Left ventricle myocardium inferior (tissue), 1 donor: ENCODE measurements around the gene SLC31A1. TPM values are rescaled to one million over a fixed set of nuclear protein-coding genes. Genes with fewer than 3 reads are reported as not detected.

Experiments used
- DNase-seq: peaks from one replicate; pipeline ENCODE4 v3.0.0-alpha.2; 2020
- H3K27ac ChIP-seq: fragments of 200-600 bp; replicated peaks from 2 replicates; pipeline ENCODE4 v1.8.0; 2021
- H3K27me3 ChIP-seq: fragments of 200-600 bp; 2 replicates; pipeline ENCODE4 v1.8.0; 2021; ENCODE audit warnings: low read depth
- H3K36me3 ChIP-seq: fragments of 200-600 bp; 2 replicates; pipeline ENCODE4 v1.8.0; 2021
- H3K4me1 ChIP-seq: fragments of 200-600 bp; 2 replicates; pipeline ENCODE4 v1.8.0; 2021
- H3K4me3 ChIP-seq: fragments of 200-600 bp; 2 replicates; pipeline ENCODE4 v1.8.0; 2021; ENCODE audit warnings: mild to moderate bottlenecking, moderate library complexity
- H3K9me3 ChIP-seq: fragments of 200-600 bp; replicated peaks from 2 replicates; pipeline ENCODE4 v1.8.0; 2021
- CTCF ChIP-seq: fragments of 200-600 bp; IDR thresholded peaks from 2 replicates; pipeline ENCODE4 v1.8.0; 2021; ENCODE audit warnings: antibody characterized with exemption, mild to moderate bottlenecking, borderline replicate concordance
- intact Hi-C: fragments of 100-400 bp; cut with micrococcal nuclease; formaldehyde crosslinking; loops from one replicate; pipeline ENCODE4 v1.11.0; 2022
- total RNA-seq: library from RNA; stranded (reverse); fragmentation: NEBNext Ultra II Directional; extraction: Animal tissue kit (Norgen Biotek cat#: 25700); gene quantifications from one replicate; pipeline ENCODE4 v1.2.1, GENCODE V29; 2021
- donor health status: DM: no; HTN: yes; CAD: no; lungs with severe emphysema.

SLC31A1 gene
- total RNA-seq, 1 donor from 2014 or later, result 12.6 TPM

- TF ChIP-seq CTCF, result no peak
- Histone ChIP-seq H3K36me3 (no peaks in the 10 kb centered on the region), H3K27me3 (no peaks in the 10 kb centered on the region), H3K4me3 (no peak overlapping the region), H3K27ac (no peak overlapping the region), H3K9me3 (no peaks in the 10 kb centered on the region), H3K4me1 (no peaks in the 10 kb centered on the region)
- intact Hi-C loops, result no loop called here
- DNase-seq, result no peak
Observed at GRCh38 chr9:113298924-113299770, 77.8 kb downstream of the SLC31A1 start.

- Histone ChIP-seq H3K4me1 (no peaks in the 10 kb centered on the region), H3K27me3 (no peaks in the 10 kb centered on the region), H3K36me3 (no peaks in the 10 kb centered on the region), H3K27ac (no peak overlapping the region), H3K9me3 (no peaks in the 10 kb centered on the region), H3K4me3 (no peak overlapping the region)
- intact Hi-C loops, result no loop called here
- TF ChIP-seq CTCF, result no peak
- no peak for DNase-seq
Observed at GRCh38 chr9:113299800-113300292, 78.5 kb downstream of the SLC31A1 start.

GRCh38 chr9:113301548-113301947, 80.2 kb downstream of the SLC31A1 start:
- H3K4me1 ChIP-seq, result no peaks in the 10 kb centered on the region
- H3K9me3 ChIP-seq, result no peaks in the 10 kb centered on the region
- H3K27ac ChIP-seq, result no peak overlapping the region
- DNase-seq, result no peak
- no peak for TF ChIP-seq CTCF
- H3K27me3 ChIP-seq, result no peaks in the 10 kb centered on the region
- intact Hi-C loops, result no loop called here
- no peak overlapping the region for H3K4me3 ChIP-seq
- no peaks in the 10 kb centered on the region for H3K36me3 ChIP-seq

- no peak for TF ChIP-seq CTCF
- Histone ChIP-seq H3K36me3 (no peaks in the 10 kb centered on the region), H3K27ac (no peak within 1 kb of the TSS), H3K4me1 (no peaks in the 10 kb centered on the region), H3K27me3 (no peaks in the 10 kb centered on the region), H3K4me3 (no peak within 1 kb of the TSS), H3K9me3 (no peaks in the 10 kb centered on the region)
- intact Hi-C loops, result no loop called here
- no peak for DNase-seq
Observed at GRCh38 chr9:113302792-113303418, 81.6 kb downstream of the SLC31A1 start, which contains the start of gene RNF183. Gene RNF183 (minus strand): TSS chr9:113303376. CDS start chr9:113298184, 5,192 bp downstream.

- Histone ChIP-seq H3K4me1 (peaks cover 24% of the 10 kb centered on the region), H3K27me3 (no peaks in the 10 kb centered on the region), H3K9me3 (no peaks in the 10 kb centered on the region), H3K36me3 (no peaks in the 10 kb centered on the region), H3K4me3 (no peak overlapping the region), H3K27ac (no peak overlapping the region)
- TF ChIP-seq CTCF, result no peak
- no peak for DNase-seq
- intact Hi-C loops, result no loop called here
Observed at GRCh38 chr9:113306566-113306965, 85.2 kb downstream of the SLC31A1 start.
